NCI-H510A (cell line): ENCODE data around the gene KAZALD1.

ENCODE experiments used
- DNase-seq: peaks from one replicate; lab custom pipeline; 2025; lab: John Stamatoyannopoulos, UW

Gene KAZALD1

GRCh38 chr10:101095550-101096213 lies 33.9 kb downstream of the KAZALD1 start:
- peak; percentile 95 for DNase-seq

GRCh38 chr10:101096378-101096777 lies 34.6 kb downstream of the KAZALD1 start:
- no peak for DNase-seq

- no peak for DNase-seq
These were observed 36.1 kb downstream of the KAZALD1 start for GRCh38 chr10:101097881-101098280.

GRCh38 chr10:101099901-101100300 lies 38.1 kb downstream of the KAZALD1 start:
- no peak for DNase-seq

- DNase-seq, result no peak
These were observed 39.6 kb downstream of the KAZALD1 start for GRCh38 chr10:101101372-101101881.

GRCh38 chr10:101103430-101103829 lies 41.6 kb downstream of the KAZALD1 start:
- no peak for DNase-seq

GRCh38 chr10:101106351-101106750 lies 44.6 kb downstream of the KAZALD1 start:
- no peak for DNase-seq

GRCh38 chr10:101107771-101108170 lies 46.0 kb downstream of the KAZALD1 start:
- DNase-seq, result no peak

- DNase-seq, result peak; percentile 81
These were observed 49.2 kb downstream of the KAZALD1 start for GRCh38 chr10:101110856-101111523.

- DNase-seq, result no peak
These were observed 49.8 kb downstream of the KAZALD1 start for GRCh38 chr10:101111547-101111946.

- DNase-seq, result no peak
These were observed 51.2 kb downstream of the KAZALD1 start for GRCh38 chr10:101112799-101113594.

GRCh38 chr10:101113890-101114403 lies 52.2 kb downstream of the KAZALD1 start:
- no peak for DNase-seq

- no peak for DNase-seq
These were observed 52.9 kb downstream of the KAZALD1 start for GRCh38 chr10:101114646-101115045.
